Loucy (cell line): ENCODE data around the gene MRAP2.
"Not testable (repeated sequence)": the region's sequence is repeated elsewhere in the genome, so short reads cannot be mapped to it uniquely, and the experiment has no call there.

Source experiments
- EZH2phosphoT487 ChIP-seq: fragments of 200-600 bp; IDR thresholded peaks from 2 replicates; pipeline ENCODE4 v1.6.1; 2018; ENCODE audit warnings: antibody characterized with exemption, mild to moderate bottlenecking, moderate library complexity, borderline replicate concordance
- TF ChIP-seq, protein P1 (sequence below): fragments of 200-600 bp; sonication (generic); conservative IDR thresholded peaks from 2 replicates; pipeline ENCODE4 v1.5.1; 2014; ENCODE audit warnings: mild to moderate bottlenecking, antibody characterized with exemption, low read length

DNA sequence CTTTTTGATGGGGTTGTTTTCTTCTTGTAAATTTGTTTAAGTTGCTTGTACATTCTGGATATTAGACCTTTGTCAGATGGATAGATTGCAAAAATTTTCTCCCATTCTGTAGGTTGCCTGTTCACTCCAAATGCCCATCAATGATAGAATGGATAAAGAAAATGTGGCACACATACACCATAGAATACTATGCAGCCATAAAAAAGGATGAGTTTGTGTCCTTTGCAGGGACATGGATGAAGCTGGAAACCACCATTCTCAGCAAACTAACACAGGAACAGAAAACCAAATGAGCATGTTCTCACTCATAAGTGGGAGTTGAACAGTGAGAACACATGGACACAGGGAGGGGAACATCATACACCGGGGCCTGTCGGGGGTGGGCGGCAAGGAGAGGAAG is 1.6 kb upstream of the MRAP2 start:
- TF ChIP-seq, protein P1, sequence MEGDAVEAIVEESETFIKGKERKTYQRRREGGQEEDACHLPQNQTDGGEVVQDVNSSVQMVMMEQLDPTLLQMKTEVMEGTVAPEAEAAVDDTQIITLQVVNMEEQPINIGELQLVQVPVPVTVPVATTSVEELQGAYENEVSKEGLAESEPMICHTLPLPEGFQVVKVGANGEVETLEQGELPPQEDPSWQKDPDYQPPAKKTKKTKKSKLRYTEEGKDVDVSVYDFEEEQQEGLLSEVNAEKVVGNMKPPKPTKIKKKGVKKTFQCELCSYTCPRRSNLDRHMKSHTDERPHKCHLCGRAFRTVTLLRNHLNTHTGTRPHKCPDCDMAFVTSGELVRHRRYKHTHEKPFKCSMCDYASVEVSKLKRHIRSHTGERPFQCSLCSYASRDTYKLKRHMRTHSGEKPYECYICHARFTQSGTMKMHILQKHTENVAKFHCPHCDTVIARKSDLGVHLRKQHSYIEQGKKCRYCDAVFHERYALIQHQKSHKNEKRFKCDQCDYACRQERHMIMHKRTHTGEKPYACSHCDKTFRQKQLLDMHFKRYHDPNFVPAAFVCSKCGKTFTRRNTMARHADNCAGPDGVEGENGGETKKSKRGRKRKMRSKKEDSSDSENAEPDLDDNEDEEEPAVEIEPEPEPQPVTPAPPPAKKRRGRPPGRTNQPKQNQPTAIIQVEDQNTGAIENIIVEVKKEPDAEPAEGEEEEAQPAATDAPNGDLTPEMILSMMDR = not testable (repeated sequence)
- TF ChIP-seq EZH2phosphoT487 = not testable (repeated sequence)
